IMR-90 (cell line): ENCODE data around the gene AOX1. TPM values are rescaled to one million over a fixed set of nuclear protein-coding genes. Genes with fewer than 3 reads are reported as not detected.
A peak's percentile ranks its signal among the peaks of the same experiment; 100 is the strongest.

Source experiments
- ATAC-seq: fragments of 200-7000 bp; cut with Tn5 transposase; 2 replicates; pipeline ENCODE4 v1.9.1; 2020; ENCODE audit warnings: low read depth, mild to moderate bottlenecking, moderate library complexity
- BruUV-seq: library from RNA; stranded (reverse); fragments of 400-500 nt; replicated peaks from 2 replicates; lab custom pipeline; 2021; lab: Mats Ljungman, UMichigan
- CTCF ChIA-PET: fragments of 300-600 bp; formaldehyde crosslinking; extraction: SDS; loops from one replicate; lab custom pipeline; 2021; ENCODE audit warnings: antibody characterized with exemption; lab: Yijun Ruan, JAX
- POLR2A ChIA-PET: fragments of 300-600 bp; sonication (Branson Sonifier 250); formaldehyde crosslinking; loops from one replicate; lab custom pipeline; 2022; ENCODE audit warnings: antibody characterized with exemption; ENCODE audit not compliant: unreplicated experiment; lab: Charles Lee
- DNase-seq: peaks from one replicate; pipeline ENCODE4 v3.0.0; 2013
- H2AFZ ChIP-seq: replicated peaks from 2 replicates; pipeline ENCODE3; 2013; ENCODE audit warnings: low read length, mild to moderate bottlenecking; ENCODE audit not compliant: poor library complexity
- H2AK5ac ChIP-seq: 2 replicates; pipeline ENCODE4 v1.6.1; 2013; ENCODE audit warnings: low read depth, low read length, inconsistent platforms
- H2AK9ac ChIP-seq: replicated peaks from 2 replicates; pipeline ENCODE3; 2013; ENCODE audit warnings: mild to moderate bottlenecking, low read depth, low read length, moderate library complexity; ENCODE audit not compliant: poor library complexity
- H2BK120ac ChIP-seq: 2 replicates; pipeline ENCODE4 v1.6.1; 2013; ENCODE audit warnings: low read depth, low read length, inconsistent platforms
- H2BK15ac ChIP-seq: 3 replicates; pipeline ENCODE4 v1.6.1; 2013; ENCODE audit warnings: low read depth, low read length, inconsistent platforms
- H2BK20ac ChIP-seq: 2 replicates; pipeline ENCODE4 v1.6.1; 2013; ENCODE audit warnings: low read depth, mild to moderate bottlenecking, inconsistent platforms, low read length, moderate library complexity
- H2BK5ac ChIP-seq: 2 replicates; pipeline ENCODE4 v1.6.1; 2013; ENCODE audit warnings: mild to moderate bottlenecking, low read depth, low read length, inconsistent platforms; ENCODE audit not compliant: poor library complexity, severe bottlenecking
- H3K14ac ChIP-seq: replicated peaks from 2 replicates; pipeline ENCODE4 v1.6.1; 2013; ENCODE audit warnings: low read depth, low read length, inconsistent platforms
- H3K18ac ChIP-seq: 2 replicates; pipeline ENCODE4 v1.6.1; 2013; ENCODE audit warnings: low read depth, low read length, control low read depth
- H3K23ac ChIP-seq: 2 replicates; pipeline ENCODE4 v1.6.1; 2013; ENCODE audit warnings: low read depth, low read length, inconsistent platforms
- H3K27ac ChIP-seq: 2 replicates; pipeline ENCODE4 v1.5.1; 2013; ENCODE audit warnings: mild to moderate bottlenecking, control low read depth, low read length; ENCODE audit not compliant: insufficient read depth
- H3K27me3 ChIP-seq: 2 replicates; pipeline ENCODE4 v1.6.1; 2013; ENCODE audit warnings: low read length; ENCODE audit not compliant: control insufficient read depth, insufficient read depth
- H3K36me3 ChIP-seq: 2 replicates; pipeline ENCODE4 v1.6.1; 2013; ENCODE audit warnings: low read length, mixed read lengths; ENCODE audit not compliant: control insufficient read depth, insufficient read depth
- H3K4ac ChIP-seq: 2 replicates; pipeline ENCODE4 v1.6.1; 2013; ENCODE audit warnings: low read depth, low read length, inconsistent platforms
- H3K4me1 ChIP-seq: 2 replicates; pipeline ENCODE4 v1.6.1; 2013; ENCODE audit warnings: low read length, mixed read lengths; ENCODE audit not compliant: control insufficient read depth, insufficient read depth
- H3K4me2 ChIP-seq: 2 replicates; pipeline ENCODE4 v1.6.1; 2013; ENCODE audit warnings: low read depth, mild to moderate bottlenecking, control low read depth, low read length, moderate library complexity
- H3K4me3 ChIP-seq: 2 replicates; pipeline ENCODE4 v1.5.1; 2013; ENCODE audit warnings: low read depth, mild to moderate bottlenecking, control low read depth, low read length, moderate library complexity; ENCODE audit not compliant: insufficient read depth
- H3K56ac ChIP-seq: 2 replicates; pipeline ENCODE4 v1.6.1; 2013; ENCODE audit warnings: low read length, inconsistent platforms; ENCODE audit not compliant: insufficient read depth; ENCODE audit errors: extremely low read depth
- H3K79me1 ChIP-seq, 2 experiments: 2 replicates each; pipeline ENCODE4 v1.6.1; 2013; ENCODE audit warnings: low read length in 2 of 2, inconsistent platforms in 1 of 2, low read depth in 1 of 2
- H3K9ac ChIP-seq: 2 replicates; pipeline ENCODE4 v1.6.1; 2013; ENCODE audit warnings: low read depth, low read length, control low read depth
- H3K9me1 ChIP-seq: 2 replicates; pipeline ENCODE4 v1.6.1; 2013; ENCODE audit warnings: low read length, inconsistent platforms; ENCODE audit not compliant: insufficient read depth
- H3K9me3 ChIP-seq: 2 replicates; pipeline ENCODE4 v1.6.1; 2013; ENCODE audit warnings: low read length; ENCODE audit not compliant: control insufficient read depth, insufficient read depth
- H4K20me1 ChIP-seq: 2 replicates; pipeline ENCODE4 v1.6.1; 2013; ENCODE audit warnings: low read length, inconsistent platforms; ENCODE audit not compliant: insufficient read depth
- H4K5ac ChIP-seq: 2 replicates; pipeline ENCODE4 v1.6.1; 2013; ENCODE audit warnings: mild to moderate bottlenecking, low read depth, low read length, control low read depth
- H4K8ac ChIP-seq, 2 experiments: 2 replicates each; pipeline ENCODE4 v1.6.1; 2013; ENCODE audit warnings: low read depth in 2 of 2, low read length in 2 of 2, control low read depth in 1 of 2, inconsistent platforms in 1 of 2
- H4K91ac ChIP-seq: 2 replicates; pipeline ENCODE4 v1.6.1; 2013; ENCODE audit warnings: low read depth, low read length, inconsistent platforms; ENCODE audit not compliant: insufficient read depth
- BHLHE40 ChIP-seq: fragments of 150-350 bp; IDR thresholded peaks from 2 replicates; pipeline ENCODE4 v1.6.1; 2016; ENCODE audit warnings: mild to moderate bottlenecking, low read depth, low read length
- CEBPB ChIP-seq: IDR thresholded peaks from 2 replicates; pipeline ENCODE4 v1.6.1; 2012; ENCODE audit warnings: low read depth, low read length, improper control_type of control experiment
- CHD1 ChIP-seq: IDR thresholded peaks from 2 replicates; pipeline ENCODE4 v1.6.1; 2012; ENCODE audit warnings: low read depth, low read length, improper control_type of control experiment
- CTCF ChIP-seq: conservative IDR thresholded peaks from 2 replicates; pipeline ENCODE4 v1.5.1; 2012; ENCODE audit warnings: mild to moderate bottlenecking, low read depth, low read length, improper control_type of control experiment
- ELK1 ChIP-seq: fragments of 150-350 bp; IDR thresholded peaks from 2 replicates; pipeline ENCODE4 v1.6.1; 2016; ENCODE audit warnings: low read depth, mild to moderate bottlenecking, low read length, moderate library complexity, borderline replicate concordance
- FOS ChIP-seq: fragments of 150-350 bp; IDR thresholded peaks from 2 replicates; pipeline ENCODE4 v1.6.1; 2016; ENCODE audit warnings: low read depth, low read length
- MAFK ChIP-seq: IDR thresholded peaks from 2 replicates; pipeline ENCODE4 v1.6.1; 2012; ENCODE audit warnings: low read depth, low read length, improper control_type of control experiment
- MAZ ChIP-seq: IDR thresholded peaks from 2 replicates; pipeline ENCODE4 v1.6.1; 2012; ENCODE audit warnings: low read depth, mild to moderate bottlenecking, low read length, improper control_type of control experiment, moderate library complexity, borderline replicate concordance
- MXI1 ChIP-seq: IDR thresholded peaks from 2 replicates; pipeline ENCODE4 v1.6.1; 2012; ENCODE audit warnings: low read depth, mild to moderate bottlenecking, low read length, moderate library complexity, borderline replicate concordance
- NFE2L2 ChIP-seq: fragments of 150-350 bp; IDR thresholded peaks from 2 replicates; pipeline ENCODE4 v1.6.1; 2016; ENCODE audit warnings: low read depth, mild to moderate bottlenecking, low read length
- POLR2A ChIP-seq: IDR thresholded peaks from 2 replicates; pipeline ENCODE4 v1.6.1; 2012; ENCODE audit warnings: mild to moderate bottlenecking, low read depth, low read length
- RAD21 ChIP-seq: IDR thresholded peaks from 2 replicates; pipeline ENCODE4 v1.6.1; 2012; ENCODE audit warnings: low read length, improper control_type of control experiment
- RCOR1 ChIP-seq: IDR thresholded peaks from 2 replicates; pipeline ENCODE4 v1.6.1; 2012; ENCODE audit warnings: mild to moderate bottlenecking, low read length, improper control_type of control experiment; ENCODE audit not compliant: insufficient replicate concordance
- RFX5 ChIP-seq: IDR thresholded peaks from 2 replicates; pipeline ENCODE4 v1.8.0; 2012; ENCODE audit warnings: low read depth, mild to moderate bottlenecking, low read length, moderate library complexity
- USF2 ChIP-seq: fragments of 150-350 bp; IDR thresholded peaks from 2 replicates; pipeline ENCODE4 v1.6.1; 2017; ENCODE audit warnings: mild to moderate bottlenecking, antibody characterized with exemption, low read length, low read depth
- WGBS, 2 experiments: methylation state at CpG; one replicate each; pipeline versions ENCODE4 v1.1.5 to v1.1.7; 2013; ENCODE audit warnings: missing lambda C conversion rate in 2 of 2; ENCODE audit not compliant: insufficient read length in 1 of 2; ENCODE audit errors: extremely low coverage in 2 of 2; 5-methylcytosine and 5-hydroxymethylcytosine counted together
- dilution Hi-C: fragments of 300-500 bp; cut with HindIII; formaldehyde crosslinking; loops from one replicate; pipeline ENCODE4 v1.14.3; 2018; ENCODE audit warnings: low sequenced_read_pairs; ENCODE audit not compliant: unreplicated experiment
- in situ Hi-C: fragments of 300-500 bp; cut with MboI; formaldehyde crosslinking; loops from 3 replicates; pipeline ENCODE4 v1.14.3; 2019; ENCODE audit warnings: low sequenced_read_pairs, inconsistent platforms, mixed read lengths
- intact Hi-C: fragments of 100-400 bp; cut with micrococcal nuclease; formaldehyde crosslinking; loops from 2 replicates; pipeline ENCODE4 v1.10.0; 2022
- polyA plus RNA-seq, 3 experiments: library from polyadenylated mRNA; depleted of rRNA; stranded (reverse); fragments of >200 nt; gene quantifications; 2 replicates each; pipeline ENCODE4 v1.2.3, GENCODE V29; 2012; ENCODE audit warnings: low replicate concordance in 1 of 3
- total RNA-seq: library from RNA; depleted of rRNA; stranded (reverse); fragments of >200 nt; gene quantifications from 2 replicates; pipeline ENCODE4 v1.2.3, GENCODE V29; 2012

The AOX1 gene
- total and polyA plus RNA-seq, 2 of the 4 experiments (the other 2 are of a cell fraction) = 21.7 to 59.9 TPM

- Histone ChIP-seq H3K9me1 (peaks cover 9% of the 10 kb centered on the region), H2BK5ac (peak overlapping the region; percentile 90), H4K5ac (peak overlapping the region; percentile 23; the same call in 1 of the 2 replicates), H2AFZ (peak overlapping the region; percentile 44), H2AK9ac (peak overlapping the region; percentile 88), H2BK120ac (peak overlapping the region; percentile 99), H2BK15ac (peak overlapping the region; percentile 95), H3K56ac (peak overlapping the region; percentile 49; the same call in 1 of the 2 replicates), H3K27me3 (no peaks in the 10 kb centered on the region), H3K4ac (peak overlapping the region; percentile 97), H3K9me3 (no peaks in the 10 kb centered on the region), H3K23ac (peak overlapping the region; percentile 87), H4K91ac (peak overlapping the region; percentile 96), H4K8ac (peak overlapping the region; percentile 10 to 93; a peak in 3 of 4 replicates), H3K9ac (no peak overlapping the region), H3K4me1 (peaks cover 16% of the 10 kb centered on the region), H3K18ac (peak overlapping the region; percentile 79; the same call in 1 of the 2 replicates), H2AK5ac (peak overlapping the region; percentile 99), H3K36me3 (no peaks in the 10 kb centered on the region), H4K20me1 (no peaks in the 10 kb centered on the region), H3K79me1 (peaks cover 3 to 12% of the 10 kb centered on the region in 2 experiments; a peak in 1 of 4 replicates), H3K14ac (peak overlapping the region; percentile 90), H3K4me3 (no peak overlapping the region), H3K27ac (peak overlapping the region; percentile 52), H2BK20ac (peak overlapping the region; percentile 99), H3K4me2 (no peak overlapping the region; the same call in 1 of the 2 replicates)
- ChIA-PET CTCF (no interaction called here), POLR2A (no interaction called here)
- in situ Hi-C loops (no loop called here), dilution Hi-C loops (no loop called here), intact Hi-C loops (no loop called here)
- no TSS peak for BruUV-seq
- peak; percentile 45 for ATAC-seq
- WGBS, 2 experiments = no CpG with 5 or more reads among the region's 3 CpGs
- DNase-seq = no peak
- TF ChIP-seq BHLHE40 (no peak), RAD21 (no peak), ELK1 (no peak), CHD1 (no peak), FOS (no peak), CTCF (no peak), CEBPB (no peak), MAFK (no peak), NFE2L2 (no peak), MAZ (no peak), MXI1 (no peak), RFX5 (no peak), USF2 (no peak), POLR2A (no peak), RCOR1 (no peak)
Observed at GRCh38 chr2:200608341-200609027, 22.7 kb downstream of the AOX1 start.
